ENCODE data around the gene KIN. TPM values are rescaled to one million over a fixed set of nuclear protein-coding genes. Genes with fewer than 3 reads are reported as not detected.

The KIN gene
- total RNA-seq, 1 donor from 2014 or later, result 23.6 TPM

DNA sequence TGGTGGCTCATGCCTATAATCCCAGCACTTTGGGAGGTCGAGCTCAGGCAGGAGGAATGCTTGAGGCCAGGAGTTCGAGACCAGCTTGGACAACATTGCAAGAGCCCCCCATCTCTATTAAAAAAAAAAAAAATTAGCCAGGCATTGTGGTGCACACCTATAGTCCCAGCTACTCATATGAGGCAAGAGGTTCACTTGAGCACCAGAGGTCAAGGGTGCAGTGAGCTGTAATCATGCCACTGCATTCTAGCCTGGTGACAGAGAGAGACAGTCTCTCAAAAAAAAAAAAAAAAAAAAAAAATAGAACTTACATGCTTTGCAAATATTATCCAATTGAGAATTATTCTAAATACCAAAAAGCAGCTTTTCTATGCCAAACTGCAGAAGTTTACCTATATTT lies 11.0 kb downstream of the KIN start:
- H3K9me3 Mint-ChIP-seq, result no peaks in the 10 kb centered on the region
- H3K4me2 ChIP-seq, result no peak overlapping the region
- H2AFZ ChIP-seq (replicated peaks), result no peak overlapping the region
- H3K27ac Mint-ChIP-seq, result no peak overlapping the region
- H3F3A ChIP-seq (ENCODE audit: low read depth), result no peaks in the 10 kb centered on the region
- H3K4me1 Mint-ChIP-seq, result peaks cover 4% of the 10 kb centered on the region
- H3K9ac ChIP-seq, result no peak overlapping the region
- H3K27me3 Mint-ChIP-seq (ENCODE audit: insufficient read depth, low read depth), result no peaks in the 10 kb centered on the region
- H3K36me3 ChIP-seq, result peaks cover 5% of the 10 kb centered on the region
- TF ChIP-seq, protein P1, sequence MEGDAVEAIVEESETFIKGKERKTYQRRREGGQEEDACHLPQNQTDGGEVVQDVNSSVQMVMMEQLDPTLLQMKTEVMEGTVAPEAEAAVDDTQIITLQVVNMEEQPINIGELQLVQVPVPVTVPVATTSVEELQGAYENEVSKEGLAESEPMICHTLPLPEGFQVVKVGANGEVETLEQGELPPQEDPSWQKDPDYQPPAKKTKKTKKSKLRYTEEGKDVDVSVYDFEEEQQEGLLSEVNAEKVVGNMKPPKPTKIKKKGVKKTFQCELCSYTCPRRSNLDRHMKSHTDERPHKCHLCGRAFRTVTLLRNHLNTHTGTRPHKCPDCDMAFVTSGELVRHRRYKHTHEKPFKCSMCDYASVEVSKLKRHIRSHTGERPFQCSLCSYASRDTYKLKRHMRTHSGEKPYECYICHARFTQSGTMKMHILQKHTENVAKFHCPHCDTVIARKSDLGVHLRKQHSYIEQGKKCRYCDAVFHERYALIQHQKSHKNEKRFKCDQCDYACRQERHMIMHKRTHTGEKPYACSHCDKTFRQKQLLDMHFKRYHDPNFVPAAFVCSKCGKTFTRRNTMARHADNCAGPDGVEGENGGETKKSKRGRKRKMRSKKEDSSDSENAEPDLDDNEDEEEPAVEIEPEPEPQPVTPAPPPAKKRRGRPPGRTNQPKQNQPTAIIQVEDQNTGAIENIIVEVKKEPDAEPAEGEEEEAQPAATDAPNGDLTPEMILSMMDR (IDR thresholded peaks at IDR 0.05), result no peak
- no peak for TF ChIP-seq EZH2phosphoT487 (IDR thresholded peaks at IDR 0.05)
- no peak for TF ChIP-seq EZH2 (IDR thresholded peaks at IDR 0.05)
- no peak for DNase-seq (ENCODE audit: low spot score)
- peaks cover 9% of the 10 kb centered on the region for H3K79me2 ChIP-seq (ENCODE audit: low read depth)
- H4K20me1 ChIP-seq (ENCODE audit: low read depth), result no peaks in the 10 kb centered on the region
- no peak overlapping the region for H3K4me3 Mint-ChIP-seq
- no peaks in the 10 kb centered on the region for H3K9me3 ChIP-seq (ENCODE audit: low read depth)
- peaks cover 24% of the 10 kb centered on the region for H3K36me3 Mint-ChIP-seq
- no peaks in the 10 kb centered on the region for H3K27me3 ChIP-seq
- H3K4me1 ChIP-seq, result no peaks in the 10 kb centered on the region
- no peak overlapping the region for H3K4me3 ChIP-seq
- no peak overlapping the region for H3K27ac ChIP-seq

- no peak overlapping the region for H3K27ac Mint-ChIP-seq
- H2AFZ ChIP-seq (replicated peaks), result no peak overlapping the region
- H3K4me3 ChIP-seq, result no peak overlapping the region
- DNase-seq (ENCODE audit: low spot score), result no peak
- no peaks in the 10 kb centered on the region for H3K27me3 ChIP-seq
- no peaks in the 10 kb centered on the region for H3K9me3 Mint-ChIP-seq
- TF ChIP-seq EZH2 (IDR thresholded peaks at IDR 0.05), result no peak
- TF ChIP-seq EZH2phosphoT487 (IDR thresholded peaks at IDR 0.05), result no peak
- TF ChIP-seq, protein P1 (IDR thresholded peaks at IDR 0.05), result no peak
- H3K9me3 ChIP-seq (ENCODE audit: low read depth), result no peaks in the 10 kb centered on the region
- peaks cover 3% of the 10 kb centered on the region for H4K20me1 ChIP-seq (ENCODE audit: low read depth)
- H3K4me1 ChIP-seq, result no peaks in the 10 kb centered on the region
- peaks cover 4% of the 10 kb centered on the region for H3K4me1 Mint-ChIP-seq
- no peaks in the 10 kb centered on the region for H3F3A ChIP-seq (ENCODE audit: low read depth)
- H3K79me2 ChIP-seq (ENCODE audit: low read depth), result no peaks in the 10 kb centered on the region
- H3K4me2 ChIP-seq, result no peak overlapping the region
- H3K36me3 ChIP-seq, result no peaks in the 10 kb centered on the region
- H3K36me3 Mint-ChIP-seq, result peaks cover 26% of the 10 kb centered on the region
- H3K27me3 Mint-ChIP-seq (ENCODE audit: insufficient read depth, low read depth), result no peaks in the 10 kb centered on the region
- H3K27ac ChIP-seq, result no peak overlapping the region
- no peak overlapping the region for H3K4me3 Mint-ChIP-seq
- no peak overlapping the region for H3K9ac ChIP-seq
Observed at GRCh38 chr10:7773845-7774801, 13.7 kb downstream of the KIN start.

- TF ChIP-seq, protein P1 (IDR thresholded peaks at IDR 0.05), result no peak
- TF ChIP-seq EZH2 (IDR thresholded peaks at IDR 0.05) (no peak), EZH2phosphoT487 (IDR thresholded peaks at IDR 0.05) (no peak)
- no peak overlapping the region for H3K27ac Mint-ChIP-seq
- H3K79me2 ChIP-seq (ENCODE audit: low read depth), result no peaks in the 10 kb centered on the region
Observed at GRCh38 chr10:7768417-7768816, 19.4 kb downstream of the KIN start.

More at GRCh38 chr10:7768417-7768816, 19.4 kb downstream of the KIN start:
- DNase-seq (ENCODE audit: low spot score), result no peak
- Histone ChIP-seq H4K20me1 (ENCODE audit: low read depth) (peaks cover 3% of the 10 kb centered on the region), H2AFZ (replicated peaks) (no peak overlapping the region), H3K4me1 (no peaks in the 10 kb centered on the region), H3K36me3 (peaks cover 7% of the 10 kb centered on the region), H3K27ac (no peak overlapping the region), H3K9ac (no peak overlapping the region), H3F3A (ENCODE audit: low read depth) (no peaks in the 10 kb centered on the region), H3K4me3 (no peak overlapping the region), H3K4me2 (no peak overlapping the region), H3K9me3 (ENCODE audit: low read depth) (no peaks in the 10 kb centered on the region), H3K27me3 (no peaks in the 10 kb centered on the region)
- Mint-ChIP-seq H3K27me3 (ENCODE audit: insufficient read depth, low read depth) (no peaks in the 10 kb centered on the region), H3K4me1 (peaks cover 4% of the 10 kb centered on the region), H3K9me3 (no peaks in the 10 kb centered on the region), H3K4me3 (no peak overlapping the region), H3K36me3 (peaks cover 17% of the 10 kb centered on the region)
